ENCODE data around the gene PICALM. TPM values are rescaled to one million over a fixed set of nuclear protein-coding genes. Genes with fewer than 3 reads are reported as not detected.

The PICALM gene
- total and polyA plus RNA-seq, 2 donors (not counting 3 experiments of a cell fraction or from before 2014, with no cell fraction given), result 181 to 202 TPM

DNA sequence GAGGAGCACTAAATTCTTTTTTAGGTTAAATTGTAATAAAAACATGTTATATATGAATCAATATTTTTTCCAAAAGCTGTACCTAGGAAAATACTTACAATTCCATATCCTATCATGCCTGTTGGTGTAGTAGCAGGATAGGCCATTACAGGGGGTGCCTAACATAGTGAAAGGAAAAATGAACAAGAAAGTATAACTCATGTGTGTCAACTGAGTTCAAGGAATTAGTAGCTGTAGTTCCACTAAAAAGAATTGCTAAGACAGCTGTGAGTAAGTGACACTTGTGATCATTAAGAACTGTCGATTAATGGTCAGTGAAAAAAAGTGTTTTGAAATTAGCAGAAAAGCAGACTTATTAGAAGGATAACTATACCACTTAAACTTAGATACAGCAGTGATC is 92.4 kb downstream of the PICALM start:
- CTCF ChIA-PET, result interaction anchor here (1.0 to 1.1 kb wide), 2 partner anchors 14 kb away, joined by 5 to 7 read pairs; no protein-coding TSS in a partner anchor
- intact Hi-C loops (cut with micrococcal nuclease), result no loop called here
- Histone ChIP-seq H3K79me2 (ENCODE audit: control insufficient read depth, insufficient read depth, low read length) (peaks cover 5% of the 10 kb centered on the region), H3K27me3 (ENCODE audit: control insufficient read depth in 2 of 2, insufficient read depth in 2 of 2, low read length in 2 of 2) (no peaks in the 10 kb centered on the region), H3K4me3 (replicated peaks in 1 of 3; ENCODE audit: insufficient read depth in 1 of 3, low read depth in 1 of 3, low read length in 3 of 3) (no peak overlapping the region), H3K9me3 (replicated peaks; ENCODE audit: control insufficient read depth, insufficient read depth, low read length) (no peaks in the 10 kb centered on the region), H3K9ac (replicated peaks; ENCODE audit: extremely low read depth, insufficient read depth, low read length) (no peak overlapping the region), H3K9me1 (replicated peaks; ENCODE audit: control insufficient read depth, extremely low read depth, insufficient read depth, low read length) (no peaks in the 10 kb centered on the region), H3K27ac (ENCODE audit: insufficient read depth, low read depth, low read length) (no peak overlapping the region), H3K4me1 (ENCODE audit: control insufficient read depth, extremely low read depth, insufficient read depth, low read length) (no peaks in the 10 kb centered on the region), H3K36me3 (ENCODE audit: control insufficient read depth in 2 of 2, extremely low read depth in 1 of 2, insufficient read depth in 2 of 2, low read length in 2 of 2) (peaks cover 5 to 26% of the 10 kb centered on the region in 2 experiments), H4K20me1 (replicated peaks; ENCODE audit: control insufficient read depth, extremely low read depth, insufficient read depth, low read length) (no peaks in the 10 kb centered on the region), H3K4me2 (ENCODE audit: insufficient read depth, low read length) (no peak overlapping the region), H2AFZ (ENCODE audit: low read depth, low read length) (no peak overlapping the region)
- dilution Hi-C loops (cut with MboI; ENCODE audit: extremely low pct_ligation_motif_present, low sequenced_read_pairs), result no loop called here
- TF ChIP-seq POLR2A (IDR thresholded peaks at IDR 0.05; ENCODE audit: low read depth, low read length), result no peak
- POLR2A ChIA-PET, result no interaction called here
- DNase-seq (ENCODE audit: low read depth, low spot score), result no peak
- no peak for FAIRE-seq
- BruUV-seq (replicated peaks), result no TSS peak

DNA sequence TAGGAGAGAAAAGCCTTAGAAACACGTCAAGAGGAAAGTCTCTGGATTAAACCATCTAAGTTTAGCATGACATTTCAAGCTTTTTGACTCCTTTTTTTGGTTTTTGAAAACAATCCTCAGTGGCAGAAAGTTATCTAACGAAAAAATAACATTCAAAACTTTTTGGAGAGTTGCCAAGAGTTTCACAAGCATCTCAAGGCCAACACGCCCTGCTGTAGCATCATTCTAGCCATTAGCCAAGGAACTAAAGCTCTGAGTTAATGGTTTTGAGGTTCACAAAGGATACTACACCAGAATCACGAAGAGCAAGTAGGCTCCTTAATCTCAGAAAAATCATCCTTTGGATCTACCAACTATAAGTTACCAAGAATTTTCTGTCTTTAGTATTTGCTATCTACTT is 94.8 kb downstream of the PICALM start:
- H3K9me1 ChIP-seq (replicated peaks; ENCODE audit: control insufficient read depth, extremely low read depth, insufficient read depth, low read length), result no peaks in the 10 kb centered on the region
- no peaks in the 10 kb centered on the region for H3K27me3 ChIP-seq (ENCODE audit: control insufficient read depth in 2 of 2, insufficient read depth in 2 of 2, low read length in 2 of 2)
- no peak for TF ChIP-seq POLR2A (IDR thresholded peaks at IDR 0.05; ENCODE audit: low read depth, low read length)
- no peak for TF ChIP-seq EZH2 (IDR thresholded peaks at IDR 0.05; ENCODE audit: borderline replicate concordance, low read depth, low read length, severe bottlenecking)
- TF ChIP-seq JUN (IDR thresholded peaks at IDR 0.05; ENCODE audit: borderline replicate concordance, insufficient read depth, insufficient read length, low read depth), result no peak
- TF ChIP-seq, protein P1, sequence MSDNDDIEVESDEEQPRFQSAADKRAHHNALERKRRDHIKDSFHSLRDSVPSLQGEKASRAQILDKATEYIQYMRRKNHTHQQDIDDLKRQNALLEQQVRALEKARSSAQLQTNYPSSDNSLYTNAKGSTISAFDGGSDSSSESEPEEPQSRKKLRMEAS (IDR thresholded peaks at IDR 0.05; ENCODE audit: insufficient read depth, insufficient read length), result no peak
- no peak for TF ChIP-seq FOS (IDR thresholded peaks at IDR 0.05; ENCODE audit: borderline replicate concordance, insufficient read depth, low read length)
- TF ChIP-seq MYC (IDR thresholded peaks at IDR 0.05; ENCODE audit: low read depth, low read length), result no peak
- TF ChIP-seq, protein P2, sequence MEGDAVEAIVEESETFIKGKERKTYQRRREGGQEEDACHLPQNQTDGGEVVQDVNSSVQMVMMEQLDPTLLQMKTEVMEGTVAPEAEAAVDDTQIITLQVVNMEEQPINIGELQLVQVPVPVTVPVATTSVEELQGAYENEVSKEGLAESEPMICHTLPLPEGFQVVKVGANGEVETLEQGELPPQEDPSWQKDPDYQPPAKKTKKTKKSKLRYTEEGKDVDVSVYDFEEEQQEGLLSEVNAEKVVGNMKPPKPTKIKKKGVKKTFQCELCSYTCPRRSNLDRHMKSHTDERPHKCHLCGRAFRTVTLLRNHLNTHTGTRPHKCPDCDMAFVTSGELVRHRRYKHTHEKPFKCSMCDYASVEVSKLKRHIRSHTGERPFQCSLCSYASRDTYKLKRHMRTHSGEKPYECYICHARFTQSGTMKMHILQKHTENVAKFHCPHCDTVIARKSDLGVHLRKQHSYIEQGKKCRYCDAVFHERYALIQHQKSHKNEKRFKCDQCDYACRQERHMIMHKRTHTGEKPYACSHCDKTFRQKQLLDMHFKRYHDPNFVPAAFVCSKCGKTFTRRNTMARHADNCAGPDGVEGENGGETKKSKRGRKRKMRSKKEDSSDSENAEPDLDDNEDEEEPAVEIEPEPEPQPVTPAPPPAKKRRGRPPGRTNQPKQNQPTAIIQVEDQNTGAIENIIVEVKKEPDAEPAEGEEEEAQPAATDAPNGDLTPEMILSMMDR (IDR thresholded peaks at IDR 0.05; ENCODE audit: extremely low read depth in 1 of 2, insufficient read depth in 1 of 2, low read depth in 1 of 2, low read length in 2 of 2), result no peak
- no peak for TF ChIP-seq POLR2AphosphoS5 (IDR thresholded peaks at IDR 0.05; ENCODE audit: insufficient read depth, low read depth, low read length)
- no peak for TF ChIP-seq GATA2 (IDR thresholded peaks at IDR 0.05; ENCODE audit: insufficient read depth, insufficient read length, low read depth, low read length)
- intact Hi-C loops (cut with micrococcal nuclease), result no loop called here
- DNase-seq (ENCODE audit: low read depth, low spot score), result no peak
- no peaks in the 10 kb centered on the region for H3K9me3 ChIP-seq (replicated peaks; ENCODE audit: control insufficient read depth, insufficient read depth, low read length)
- no peak overlapping the region for H3K9ac ChIP-seq (replicated peaks; ENCODE audit: extremely low read depth, insufficient read depth, low read length)
- no peaks in the 10 kb centered on the region for H4K20me1 ChIP-seq (replicated peaks; ENCODE audit: control insufficient read depth, extremely low read depth, insufficient read depth, low read length)
- FAIRE-seq, result peak; percentile 37
- dilution Hi-C loops (cut with MboI; ENCODE audit: extremely low pct_ligation_motif_present, low sequenced_read_pairs), result no loop called here
- ChIA-PET CTCF (interaction anchor here (1.4 kb wide), 1 partner anchor 18 kb away, joined by 5 read pairs; no protein-coding TSS in a partner anchor), POLR2A (no interaction called here)
- H3K4me2 ChIP-seq (ENCODE audit: insufficient read depth, low read length), result no peak overlapping the region
- H3K4me3 ChIP-seq (replicated peaks in 1 of 3; ENCODE audit: insufficient read depth in 1 of 3, low read depth in 1 of 3, low read length in 3 of 3), result no peak overlapping the region
- BruUV-seq (replicated peaks), result no TSS peak
- H2AFZ ChIP-seq (ENCODE audit: low read depth, low read length), result no peak overlapping the region
- H3K27ac ChIP-seq (ENCODE audit: insufficient read depth, low read depth, low read length), result no peak overlapping the region
- peaks cover 7% of the 10 kb centered on the region for H3K4me1 ChIP-seq (ENCODE audit: control insufficient read depth, extremely low read depth, insufficient read depth, low read length)
- H3K79me2 ChIP-seq (ENCODE audit: control insufficient read depth, insufficient read depth, low read length), result peaks cover 7% of the 10 kb centered on the region
- H3K36me3 ChIP-seq (ENCODE audit: control insufficient read depth in 2 of 2, extremely low read depth in 1 of 2, insufficient read depth in 2 of 2, low read length in 2 of 2), result peaks cover 8 to 21% of the 10 kb centered on the region in 2 experiments

Measured in endothelial cell of umbilical vein (primary cell).